ENCODE results near the gene ANKHD1.
"Not testable (repeated sequence)": the region's sequence is repeated elsewhere in the genome, so short reads cannot be mapped to it uniquely, and the experiment has no call there.

ANKHD1 gene

GRCh38 chr5:140566665-140567064, 165.0 kb downstream of the ANKHD1 start:
- DNase-seq = no peak

DNA sequence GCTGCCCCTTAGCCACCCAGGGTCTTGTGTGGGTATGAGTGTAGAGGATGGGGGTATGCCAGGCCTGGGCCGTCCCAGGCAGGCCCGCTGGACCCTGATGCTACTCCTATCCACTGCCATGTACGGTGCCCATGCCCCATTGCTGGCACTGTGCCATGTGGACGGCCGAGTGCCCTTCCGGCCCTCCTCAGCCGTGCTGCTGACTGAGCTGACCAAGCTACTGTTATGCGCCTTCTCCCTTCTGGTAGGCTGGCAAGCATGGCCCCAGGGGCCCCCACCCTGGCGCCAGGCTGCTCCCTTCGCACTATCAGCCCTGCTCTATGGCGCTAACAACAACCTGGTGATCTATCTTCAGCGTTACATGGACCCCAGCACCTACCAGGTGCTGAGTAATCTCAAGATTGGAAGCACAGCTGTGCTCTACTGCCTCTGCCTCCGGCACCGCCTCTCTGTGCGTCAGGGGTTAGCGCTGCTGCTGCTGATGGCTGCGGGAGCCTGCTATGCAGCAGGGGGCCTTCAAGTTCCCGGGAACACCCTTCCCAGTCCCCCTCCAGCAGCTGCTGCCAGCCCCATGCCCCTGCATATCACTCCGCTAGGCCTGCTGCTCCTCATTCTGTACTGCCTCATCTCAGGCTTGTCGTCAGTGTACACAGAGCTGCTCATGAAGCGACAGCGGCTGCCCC, 165.6 kb downstream of the ANKHD1 start:
- no peak for DNase-seq

GRCh38 chr5:140567871-140568270, 166.2 kb downstream of the ANKHD1 start:
- no peak for DNase-seq

DNA sequence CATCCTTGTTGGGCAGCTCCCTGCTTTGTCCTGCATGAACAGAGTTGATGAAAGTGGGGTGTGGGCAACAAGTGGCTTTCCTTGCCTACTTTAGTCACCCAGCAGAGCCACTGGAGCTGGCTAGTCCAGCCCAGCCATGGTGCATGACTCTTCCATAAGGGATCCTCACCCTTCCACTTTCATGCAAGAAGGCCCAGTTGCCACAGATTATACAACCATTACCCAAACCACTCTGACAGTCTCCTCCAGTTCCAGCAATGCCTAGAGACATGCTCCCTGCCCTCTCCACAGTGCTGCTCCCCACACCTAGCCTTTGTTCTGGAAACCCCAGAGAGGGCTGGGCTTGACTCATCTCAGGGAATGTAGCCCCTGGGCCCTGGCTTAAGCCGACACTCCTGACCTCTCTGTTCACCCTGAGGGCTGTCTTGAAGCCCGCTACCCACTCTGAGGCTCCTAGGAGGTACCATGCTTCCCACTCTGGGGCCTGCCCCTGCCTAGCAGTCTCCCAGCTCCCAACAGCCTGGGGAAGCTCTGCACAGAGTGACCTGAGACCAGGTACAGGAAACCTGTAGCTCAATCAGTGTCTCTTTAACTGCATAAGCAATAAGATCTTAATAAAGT, 166.9 kb downstream of the ANKHD1 start:
- no peak for DNase-seq

- DNase-seq = no peak
Observed at GRCh38 chr5:140569197-140569596, 167.6 kb downstream of the ANKHD1 start.

- no peak for DNase-seq
Observed at GRCh38 chr5:140570058-140570457, 168.4 kb downstream of the ANKHD1 start.

DNA sequence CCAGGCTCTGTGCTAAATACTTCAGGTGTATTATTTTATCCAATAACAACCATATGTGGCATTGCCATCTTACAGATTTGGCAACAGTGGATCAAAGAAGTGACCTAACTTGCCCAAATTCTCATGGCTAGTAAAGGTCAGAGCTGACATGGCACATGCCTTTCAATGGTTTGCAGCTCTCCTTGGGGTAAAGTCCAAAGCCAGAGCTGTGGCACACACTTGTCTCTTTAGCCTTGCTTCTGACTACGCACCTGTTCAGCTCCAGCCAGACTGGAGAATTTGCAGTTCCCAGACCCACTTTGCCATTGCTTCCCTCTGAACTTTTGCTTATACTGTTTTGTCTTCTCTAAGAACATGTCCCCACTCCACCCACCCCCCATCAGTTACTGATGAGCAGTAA, 168.9 kb downstream of the ANKHD1 start:
- no peak for DNase-seq

DNA sequence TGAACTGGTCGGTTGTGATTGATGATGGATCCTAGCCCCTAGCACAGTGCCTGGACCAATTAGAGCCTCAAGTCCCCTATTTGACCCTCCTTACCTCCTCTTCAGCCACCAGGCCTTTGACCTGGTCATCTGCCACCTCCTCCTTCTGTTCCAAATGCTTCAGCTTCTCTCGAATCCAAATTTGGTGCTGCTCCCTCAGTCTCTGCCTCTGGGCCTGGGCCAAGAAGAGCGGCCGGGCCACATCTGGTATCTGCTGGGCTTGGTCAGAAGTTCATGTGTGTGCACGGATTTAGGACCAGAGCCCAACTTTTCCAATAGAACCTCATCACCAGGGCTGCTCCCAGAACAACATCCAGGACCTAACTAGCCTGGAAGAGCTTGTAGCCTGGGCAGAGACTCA, 169.5 kb downstream of the ANKHD1 start:
- no peak for DNase-seq

DNA sequence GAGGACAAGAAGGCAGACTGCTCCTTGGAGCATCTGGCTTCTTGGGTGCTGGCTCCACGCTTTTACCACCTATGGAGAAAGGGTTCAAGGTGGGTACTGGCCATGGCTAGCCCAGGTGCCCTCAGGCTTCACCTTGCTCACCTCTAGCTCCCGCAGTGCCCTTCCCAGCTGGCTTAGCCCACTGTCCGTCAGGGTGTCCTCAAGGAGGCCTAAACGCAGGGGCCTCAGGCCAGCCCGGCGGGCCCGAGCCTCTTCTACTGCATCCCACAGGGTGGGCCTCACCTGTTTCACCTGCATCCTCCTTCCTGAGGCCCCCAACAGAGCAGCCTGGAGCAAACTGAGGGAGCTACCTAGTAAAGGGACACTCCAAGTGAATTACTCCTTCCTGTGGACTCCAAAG, 172.1 kb downstream of the ANKHD1 start:
- no peak for DNase-seq

DNA sequence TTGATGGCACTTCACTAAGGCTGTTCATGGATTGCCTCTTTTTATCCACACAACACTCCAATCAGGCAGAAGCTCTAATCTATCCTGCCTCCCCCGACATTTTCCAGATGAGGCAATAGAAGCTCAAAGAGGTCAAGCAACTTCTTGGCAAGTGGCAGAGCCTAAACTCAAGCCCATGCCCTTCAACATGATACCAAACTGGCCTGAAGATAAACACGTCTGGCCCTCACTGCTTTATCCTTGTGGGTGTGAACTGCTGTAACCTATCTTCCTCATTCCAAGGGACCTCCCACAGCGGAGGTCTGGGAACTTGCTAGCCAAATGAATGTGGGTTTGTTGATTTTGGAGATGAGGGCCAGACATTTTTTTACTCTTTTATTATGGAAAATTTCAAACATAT, 172.5 kb downstream of the ANKHD1 start:
- no peak for DNase-seq

DNA sequence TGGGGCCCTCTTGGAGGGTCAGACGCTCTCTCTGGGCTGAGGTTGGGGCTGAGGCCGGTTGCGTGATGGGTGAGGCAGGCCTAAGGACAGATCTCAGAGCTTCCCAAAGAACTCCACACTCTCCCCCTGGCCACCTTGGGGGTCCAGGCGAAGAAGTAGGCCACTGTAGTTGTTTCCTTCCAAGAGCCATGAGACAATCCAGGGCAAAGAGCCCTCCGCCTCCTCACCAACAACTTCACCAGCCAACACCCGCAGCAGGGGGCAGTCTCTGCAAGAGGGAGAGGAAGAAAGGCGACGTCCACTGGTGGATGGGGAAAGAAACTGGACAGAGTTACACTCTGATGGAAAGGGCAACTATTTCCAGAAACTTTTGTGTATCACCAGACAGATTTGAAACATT, 173.7 kb downstream of the ANKHD1 start:
- no peak for DNase-seq

DNA sequence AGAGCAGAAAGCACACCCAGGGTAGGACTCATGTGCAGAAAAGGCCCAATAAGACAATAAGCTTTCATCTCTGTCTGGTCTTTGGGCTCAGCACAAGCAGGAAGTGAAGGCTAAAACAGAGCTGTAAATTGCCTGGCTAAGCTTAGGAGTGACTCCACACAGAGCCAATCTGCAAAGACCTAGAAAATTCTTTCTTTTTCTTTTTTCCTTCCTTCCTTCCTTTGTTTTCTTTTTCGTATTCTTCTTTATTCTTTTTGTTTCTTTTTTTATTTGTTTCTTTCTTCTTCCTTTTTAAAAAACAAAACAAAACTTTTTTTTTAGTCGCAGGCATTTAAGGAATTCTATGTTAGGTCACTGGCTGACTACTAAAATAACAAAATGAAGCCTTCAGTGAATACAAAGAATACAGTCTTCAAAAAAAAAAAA, 175.2 kb downstream of the ANKHD1 start:
- DNase-seq = no peak

- DNase-seq = not testable (repeated sequence)
Observed at GRCh38 chr5:140579188-140579747, 177.6 kb downstream of the ANKHD1 start.

GRCh38 chr5:140587495-140587894, 185.9 kb downstream of the ANKHD1 start:
- no peak for DNase-seq

DNA sequence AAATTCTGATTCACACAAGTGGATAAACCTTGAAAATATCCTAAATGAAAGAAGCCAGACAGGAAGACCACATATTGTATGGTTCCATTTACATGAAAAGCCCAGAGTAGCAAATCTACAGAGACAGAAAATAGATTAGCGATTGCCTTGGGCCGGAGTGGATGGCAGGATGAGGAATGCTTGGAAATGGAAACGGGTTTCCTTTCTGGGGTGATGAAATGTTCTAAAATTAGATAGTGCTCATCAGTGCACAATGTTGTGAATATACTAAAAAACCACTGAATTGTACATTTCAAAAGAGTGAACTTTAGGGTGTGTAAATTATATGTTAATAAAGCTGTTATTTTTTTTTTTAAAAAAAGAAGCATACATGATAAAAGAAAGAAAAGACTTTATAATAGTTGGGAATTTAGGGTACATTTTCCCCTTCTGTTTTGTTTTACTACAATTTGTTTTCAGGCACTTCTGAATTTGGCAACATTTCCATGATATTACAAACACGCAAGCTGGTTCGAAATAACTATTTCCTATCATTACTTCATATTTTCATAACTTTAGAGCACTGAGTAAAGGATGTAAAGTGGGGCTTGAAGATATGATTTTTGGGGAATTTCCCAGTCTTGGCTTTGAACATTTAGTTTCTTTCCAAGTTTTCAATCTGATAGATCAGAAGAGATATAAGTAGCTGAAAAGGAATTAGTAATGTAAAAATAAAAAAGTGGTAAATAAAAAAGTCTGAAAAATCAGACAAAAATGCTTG, 186.9 kb downstream of the ANKHD1 start:
- DNase-seq = no peak
